Urinary bladder (tissue), 4 donors: Measurements from ENCODE around the gene RABIF. TPM values are rescaled to one million over a fixed set of nuclear protein-coding genes. Genes with fewer than 3 reads are reported as not detected.
"Not testable (repeated sequence)": the region's sequence is repeated elsewhere in the genome, so short reads cannot be mapped to it uniquely, and the experiment has no call there.

Experiments used
- DNase-seq: peaks from one replicate; pipeline ENCODE4 v3.0.0-alpha.2; 2015; ENCODE audit errors: extremely low spot score
- H3K27ac ChIP-seq: one replicate; pipeline ENCODE4 v1.5.1; 2013; ENCODE audit warnings: low read depth, mild to moderate bottlenecking, moderate library complexity
- H3K36me3 ChIP-seq: one replicate; pipeline ENCODE4 v1.6.1; 2013; ENCODE audit warnings: mild to moderate bottlenecking, moderate library complexity; ENCODE audit not compliant: insufficient read depth
- H3K4me1 ChIP-seq: one replicate; pipeline ENCODE4 v1.6.1; 2013; ENCODE audit warnings: mild to moderate bottlenecking, moderate library complexity; ENCODE audit not compliant: insufficient read depth
- H3K4me3 ChIP-seq: one replicate; pipeline ENCODE4 v1.5.1; 2013; ENCODE audit warnings: low read depth, low read length
- WGBS: extraction: QIAGEN DNeasy Blood & Tissue Kit; methylation state at CpG from one replicate; pipeline ENCODE4 v1.1.7; 2013; 5-methylcytosine and 5-hydroxymethylcytosine counted together
- polyA plus RNA-seq: library from polyadenylated mRNA; stranded (reverse); fragments of 200-250 nt; gene quantifications from one replicate; pipeline ENCODE4 v1.2.3, GENCODE V29; 2013
- total RNA-seq: library from RNA; depleted of rRNA; stranded (reverse); fragments of >200 nt; gene quantifications from one replicate; pipeline ENCODE4 v1.2.3, GENCODE V29; 2014
- donor health status: healthy with polysubstance abuse.
- donor health status: healthy.

Gene RABIF
- total and polyA plus RNA-seq, 2 donors, result 5.3 to 6.7 TPM

DNA sequence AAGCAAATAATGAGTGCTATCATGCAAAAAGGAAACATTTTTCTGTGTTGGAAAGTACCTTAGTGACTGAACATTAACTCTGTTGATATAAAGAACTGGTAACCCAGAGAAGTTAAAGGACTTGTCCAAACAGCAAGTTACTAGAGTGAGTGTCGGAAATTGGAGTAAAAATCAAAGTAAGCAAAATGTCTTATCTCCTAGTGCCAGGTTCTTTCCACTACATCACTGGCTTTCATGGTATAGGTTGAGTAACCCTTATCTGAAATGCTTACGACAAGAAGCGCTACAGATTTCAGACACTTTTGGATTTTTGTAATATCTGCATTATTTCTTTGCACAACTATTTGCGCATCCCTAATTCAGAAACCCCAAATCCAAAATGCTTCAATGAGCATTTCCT, 16.4 kb upstream of the RABIF start:
- Histone ChIP-seq H3K36me3 (peaks cover 7% of the 10 kb centered on the region), H3K4me3 (no peak overlapping the region)
- WGBS, result 71% methylated on average over 4 of the region's 4 CpGs

DNA sequence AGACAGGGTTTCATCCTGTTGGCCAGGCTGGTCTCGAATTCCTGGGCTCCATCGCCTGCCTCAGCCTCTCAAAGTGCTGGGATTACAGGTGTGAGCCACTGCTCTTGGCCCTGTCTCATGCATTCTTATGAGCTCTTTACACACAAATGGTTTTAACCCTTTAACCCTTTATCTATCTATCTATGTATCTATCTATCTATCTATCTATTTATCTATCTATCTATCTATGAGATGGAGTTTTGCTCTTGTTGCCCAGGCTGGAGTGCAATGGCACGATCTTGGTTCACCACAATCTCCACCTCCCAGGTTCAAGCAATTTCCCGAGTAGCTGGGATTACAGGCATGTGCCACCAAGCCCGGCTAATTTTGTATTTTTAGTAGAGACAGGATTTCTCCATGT, 14.9 kb upstream of the RABIF start:
- not testable (repeated sequence) for H3K36me3 ChIP-seq, DNase-seq, H3K27ac ChIP-seq, H3K4me1 ChIP-seq, H3K4me3 ChIP-seq
- 90% methylated on average over 5 of the region's 5 CpGs for WGBS

More for the DNA sequence above, 16.4 kb upstream of the RABIF start:
- Histone ChIP-seq H3K4me1 (no peaks in the 10 kb centered on the region), H3K27ac (no peak overlapping the region)
- no peak for DNase-seq

DNA sequence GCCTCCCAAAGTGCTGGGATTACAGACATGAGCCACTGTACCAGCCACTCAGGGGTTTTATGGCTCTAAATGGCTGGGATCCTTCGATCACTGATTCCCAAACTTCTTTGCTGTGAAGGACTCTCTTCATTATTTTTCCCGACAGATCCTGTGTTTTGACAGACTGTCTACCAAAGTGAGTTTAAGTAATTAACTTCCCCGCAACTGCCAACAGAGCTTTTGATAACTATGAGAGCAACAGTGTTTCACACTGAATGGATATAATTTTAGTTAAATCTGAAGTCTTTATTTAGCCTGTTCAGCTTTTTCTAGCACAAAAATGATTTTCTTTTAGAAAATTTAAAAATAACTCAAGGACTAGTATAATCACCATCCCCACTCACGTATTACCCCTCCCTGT, 12.6 kb upstream of the RABIF start:
- no peaks in the 10 kb centered on the region for H3K4me1 ChIP-seq
- WGBS, result 90% methylated on average over 4 of the region's 4 CpGs
- no peak overlapping the region for H3K4me3 ChIP-seq
- H3K27ac ChIP-seq, result no peak overlapping the region
- DNase-seq, result no peak
- H3K36me3 ChIP-seq, result peaks cover 15% of the 10 kb centered on the region

DNA sequence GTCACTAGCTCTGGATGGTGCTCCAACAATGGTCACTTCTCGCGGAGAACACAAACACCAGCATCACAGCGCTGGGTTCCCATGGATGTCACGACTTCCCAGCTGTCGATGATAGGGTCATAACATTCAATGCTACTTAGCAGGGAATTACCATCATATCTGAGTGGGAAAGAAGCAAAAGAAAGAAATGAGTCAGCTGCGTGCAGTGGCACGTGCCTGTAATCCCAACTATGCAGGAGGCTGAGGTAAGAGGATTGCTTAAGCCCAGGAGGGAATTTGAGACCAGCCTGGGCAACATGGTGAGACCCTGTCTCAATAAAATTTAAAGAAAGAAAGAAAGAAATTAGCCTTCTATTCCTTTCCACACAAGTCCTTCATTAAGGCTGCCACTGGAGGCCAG, 3.6 kb upstream of the RABIF start:
- no peak for DNase-seq
- WGBS, result 96% methylated on average over 7 of the region's 7 CpGs
- no peaks in the 10 kb centered on the region for H3K4me1 ChIP-seq
- no peak overlapping the region for H3K4me3 ChIP-seq
- H3K36me3 ChIP-seq, result peaks cover 8% of the 10 kb centered on the region
- H3K27ac ChIP-seq, result no peak overlapping the region

DNA sequence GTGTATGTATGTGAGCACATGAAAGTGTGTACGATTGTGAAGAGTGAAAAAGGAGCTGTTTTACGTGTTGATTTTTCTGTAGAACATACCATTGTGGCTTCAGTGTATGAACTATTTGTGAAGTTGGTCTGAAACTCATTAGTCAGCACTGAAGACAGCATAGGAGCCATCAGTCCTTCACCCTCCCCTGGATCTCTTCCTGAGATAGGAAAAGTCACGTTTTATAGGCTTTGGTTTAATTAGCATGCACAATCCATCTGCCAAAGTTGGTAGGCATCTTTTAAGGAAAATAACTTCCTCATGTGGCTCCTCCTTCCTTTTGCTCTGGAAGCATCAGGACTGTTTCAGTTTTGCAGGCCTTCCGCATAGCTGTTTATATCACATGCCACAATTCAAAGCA, 1.4 kb upstream of the RABIF start:
- Histone ChIP-seq H3K4me3 (no peak overlapping the region), H3K4me1 (no peaks in the 10 kb centered on the region), H3K36me3 (peaks cover 5% of the 10 kb centered on the region), H3K27ac (no peak overlapping the region)
- 79% methylated on average over 4 of the region's 4 CpGs for WGBS
- no peak for DNase-seq

DNA sequence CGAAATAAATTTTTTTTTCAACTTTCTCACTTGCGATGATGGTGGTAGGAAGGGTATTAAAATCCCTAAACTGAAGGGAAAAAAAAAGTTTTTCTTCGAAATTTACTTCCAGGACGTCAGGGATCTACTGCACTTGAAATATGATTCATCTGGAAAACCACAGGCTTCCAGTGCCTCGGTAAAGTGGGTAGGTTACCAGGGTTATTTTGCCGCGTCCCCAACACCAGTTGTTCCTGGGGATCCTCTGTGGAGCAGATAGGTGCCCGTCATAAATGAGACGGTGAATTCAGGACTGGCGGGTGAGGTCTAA, 773 bp downstream of the RABIF start:
- DNase-seq, result no peak
- no peaks in the 10 kb centered on the region for H3K4me1 ChIP-seq
- peak overlapping the region; percentile 80 for H3K4me3 ChIP-seq
- no peaks in the 10 kb centered on the region for H3K36me3 ChIP-seq
- peak overlapping the region; percentile 84 for H3K27ac ChIP-seq
- WGBS, result 2% methylated on average over 10 of the region's 10 CpGs

DNA sequence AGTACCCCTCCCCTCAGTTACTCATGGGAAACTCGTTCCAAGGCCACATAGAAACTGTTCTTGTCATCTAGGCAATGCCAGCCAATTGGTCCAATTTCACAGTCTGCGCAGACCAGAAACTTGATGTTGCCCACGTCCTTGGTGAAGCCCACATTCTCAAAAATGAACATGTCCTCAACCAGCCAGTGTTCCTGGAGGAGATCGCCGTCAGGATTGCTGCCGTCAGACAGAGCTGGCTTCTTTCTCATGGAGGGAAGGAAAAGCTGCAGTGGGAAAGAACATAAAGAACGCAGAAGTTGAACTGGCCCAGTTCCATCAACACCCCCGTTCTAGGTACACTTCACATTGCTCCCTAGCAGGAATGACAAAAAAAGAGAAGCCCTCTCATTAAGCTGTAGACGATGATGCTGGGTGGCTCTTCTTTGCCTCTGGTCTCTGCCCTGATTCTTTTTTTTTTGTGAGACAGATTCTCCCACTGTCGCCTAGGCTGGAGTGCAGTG, 7.9 kb downstream of the RABIF start:
- Histone ChIP-seq H3K4me1 (no peaks in the 10 kb centered on the region), H3K4me3 (no peak overlapping the region), H3K27ac (no peak overlapping the region), H3K36me3 (no peaks in the 10 kb centered on the region)
- 92% methylated on average over 10 of the region's 10 CpGs for WGBS
- DNase-seq, result no peak

DNA sequence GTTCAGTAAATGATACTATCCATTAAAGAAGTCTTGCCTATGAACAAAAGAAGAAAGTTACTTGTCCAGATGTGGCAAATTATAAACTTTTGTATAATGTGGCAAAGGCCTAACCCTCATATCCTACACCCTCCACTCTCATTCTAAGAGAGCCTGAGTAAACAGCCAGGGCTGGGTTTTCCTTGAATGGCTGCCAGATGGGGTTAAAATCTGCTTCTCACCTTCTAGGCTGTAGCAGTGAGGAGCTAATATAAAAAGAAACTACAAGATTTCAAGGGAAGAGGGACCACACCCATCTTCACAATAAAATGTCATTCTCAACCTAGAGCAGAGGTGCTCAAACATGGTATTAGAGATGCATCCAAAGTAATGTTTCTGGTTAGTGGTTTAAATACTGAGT, 8.9 kb downstream of the RABIF start:
- H3K36me3 ChIP-seq, result no peaks in the 10 kb centered on the region
- H3K4me1 ChIP-seq, result no peaks in the 10 kb centered on the region
- no peak overlapping the region for H3K27ac ChIP-seq
- no peak for DNase-seq
- no peak overlapping the region for H3K4me3 ChIP-seq

DNA sequence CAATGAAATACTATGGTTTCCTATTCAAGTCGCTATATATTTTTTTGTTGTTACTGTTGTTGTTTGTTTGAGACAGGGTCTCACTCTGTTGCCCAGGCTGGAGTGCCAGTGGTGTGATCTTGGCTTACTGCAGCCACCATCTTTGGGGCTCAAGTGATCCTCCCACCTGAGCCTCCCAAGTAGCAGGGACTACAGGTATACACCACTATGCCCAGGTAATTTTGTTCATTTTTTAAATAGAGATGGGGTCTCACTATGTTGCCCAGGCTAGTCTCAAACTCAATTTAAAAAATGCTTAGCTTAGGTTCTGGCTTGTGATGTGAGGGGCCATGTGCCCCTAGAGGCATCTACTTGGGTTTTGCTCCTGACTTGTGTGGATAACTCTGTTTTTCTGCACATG, 9.8 kb downstream of the RABIF start:
- 96% methylated on average over 1 of the region's 1 CpG for WGBS
- Histone ChIP-seq H3K27ac (no peak overlapping the region), H3K4me1 (no peaks in the 10 kb centered on the region), H3K36me3 (no peaks in the 10 kb centered on the region), H3K4me3 (no peak overlapping the region)
- no peak for DNase-seq

DNA sequence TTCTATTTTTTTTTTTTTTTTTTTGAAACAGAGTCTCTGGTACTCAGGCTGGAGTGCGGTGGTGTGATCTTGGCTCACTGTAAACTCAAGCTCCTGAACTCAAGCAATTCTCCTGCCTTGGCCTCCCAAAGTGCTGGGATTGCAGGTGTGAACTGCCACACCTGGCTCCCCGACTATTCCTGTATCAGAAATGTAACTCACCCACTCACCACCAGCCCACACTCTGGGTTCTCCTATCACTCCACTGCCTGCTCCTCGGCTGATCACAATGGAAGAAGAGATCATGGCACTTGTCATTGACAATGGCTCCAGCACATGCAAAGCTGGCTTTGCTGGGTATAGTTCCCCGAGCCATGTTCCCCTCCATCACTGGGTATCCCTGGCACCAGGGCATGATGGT, 15.9 kb downstream of the RABIF start:
- no peaks in the 10 kb centered on the region for H3K36me3 ChIP-seq
- 93% methylated on average over 4 of the region's 4 CpGs for WGBS
- H3K4me3 ChIP-seq, result no peak overlapping the region

DNA sequence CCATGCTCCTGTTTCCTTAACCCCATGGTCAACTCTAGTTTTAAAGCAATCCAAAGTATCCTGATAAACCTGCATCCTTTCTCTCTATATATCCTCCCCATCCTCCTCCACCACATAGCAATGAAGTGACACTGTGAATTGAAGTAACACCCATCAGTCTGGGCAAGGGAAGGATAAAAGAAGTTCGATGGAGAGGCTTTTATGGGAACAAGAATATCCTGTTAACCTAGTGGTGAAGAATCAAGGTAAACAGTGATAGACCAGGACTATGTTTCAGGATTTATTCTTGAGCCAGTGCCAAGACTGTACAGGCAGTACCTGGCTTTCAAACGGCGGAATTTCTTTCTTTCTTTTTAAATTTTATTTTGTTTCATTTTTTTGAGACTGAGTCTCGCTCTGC, 17.6 kb downstream of the RABIF start:
- Histone ChIP-seq H3K4me3 (no peak overlapping the region), H3K27ac (no peak overlapping the region), H3K36me3 (no peaks in the 10 kb centered on the region), H3K4me1 (no peaks in the 10 kb centered on the region)
- DNase-seq, result no peak
- 70% methylated on average over 4 of the region's 4 CpGs for WGBS

More for the DNA sequence above, 15.9 kb downstream of the RABIF start:
- no peak overlapping the region for H3K27ac ChIP-seq
- no peaks in the 10 kb centered on the region for H3K4me1 ChIP-seq
- no peak for DNase-seq

DNA sequence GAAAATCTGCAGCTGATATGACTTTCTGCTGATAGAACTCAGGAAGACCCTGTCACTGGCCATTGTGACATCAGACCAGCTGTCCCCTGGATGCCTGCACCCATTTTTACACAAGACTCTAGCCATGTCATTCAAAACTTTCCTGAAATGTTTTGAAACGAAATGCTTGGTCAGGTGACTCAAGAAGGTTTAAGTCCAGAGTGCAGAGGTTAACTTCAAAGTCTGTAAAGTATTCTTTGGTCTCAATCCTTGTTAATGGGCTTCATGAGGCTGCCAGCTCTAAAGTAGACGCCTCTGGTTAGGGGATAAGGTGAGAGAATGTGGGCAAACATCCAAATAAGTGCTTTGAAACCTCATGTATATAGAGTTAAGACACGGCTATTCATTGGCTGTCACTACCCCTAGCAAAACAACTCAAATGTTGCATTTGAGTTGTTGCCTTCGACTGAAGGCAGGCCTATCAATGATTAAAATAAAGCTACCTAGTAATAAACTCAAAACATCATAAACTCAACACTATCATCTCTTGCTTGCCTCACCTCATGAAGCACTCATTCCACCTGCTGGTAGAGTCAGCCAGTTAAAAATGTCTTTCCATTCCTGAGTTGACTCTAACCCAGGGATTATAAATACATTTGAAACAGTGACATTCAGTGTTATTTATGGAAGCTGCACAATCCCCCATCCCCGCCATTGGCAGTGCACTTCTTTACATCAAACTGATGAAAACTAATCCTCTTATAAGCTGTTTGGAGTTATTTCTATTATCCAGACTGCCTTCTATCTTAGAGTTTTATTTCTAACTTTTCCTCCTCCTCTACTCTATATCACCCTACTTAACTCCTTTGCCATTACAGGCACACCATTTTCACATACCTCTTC, 26.0 kb downstream of the RABIF start:
- DNase-seq, result no peak
- Histone ChIP-seq H3K4me1 (no peaks in the 10 kb centered on the region), H3K4me3 (no peak overlapping the region), H3K27ac (no peak overlapping the region), H3K36me3 (no peaks in the 10 kb centered on the region)
- 72% methylated on average over 5 of the region's 5 CpGs for WGBS

DNA sequence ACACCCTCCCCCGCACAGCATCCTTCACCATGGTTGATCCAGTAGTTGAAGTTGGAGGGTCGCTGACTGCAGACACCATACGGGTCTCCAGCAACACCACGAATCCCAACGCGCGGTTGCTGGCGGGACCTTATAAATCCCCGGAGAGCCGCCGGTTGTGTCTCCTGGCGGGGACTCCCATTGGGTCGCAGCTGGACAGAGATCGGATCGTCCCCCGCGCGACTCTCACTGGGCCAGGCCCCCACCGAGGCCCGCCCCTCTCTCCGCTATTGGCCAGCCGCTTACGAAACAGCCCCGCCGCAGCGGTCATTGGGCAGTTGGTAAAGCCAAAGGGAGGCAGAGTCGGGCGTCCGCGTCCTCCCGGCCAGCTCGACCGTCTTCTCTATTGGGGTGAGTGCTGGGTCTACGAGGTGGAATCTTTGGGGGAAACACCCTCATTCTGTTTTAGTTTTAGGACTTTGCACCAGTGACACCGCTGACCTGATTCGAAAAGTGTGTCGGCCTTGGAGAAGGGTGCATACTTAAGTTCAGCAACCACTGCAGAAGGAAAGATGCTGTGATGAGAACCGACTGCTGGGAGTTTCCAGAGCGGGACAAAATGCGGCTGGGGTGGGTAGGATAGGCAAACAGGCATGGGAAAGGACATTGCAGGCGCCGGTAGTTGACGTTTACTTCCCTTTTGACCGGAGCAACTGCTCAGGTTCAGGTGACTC, 27.4 kb downstream of the RABIF start:
- Histone ChIP-seq H3K27ac (no peak overlapping the region), H3K4me3 (peak overlapping the region; percentile 57), H3K36me3 (no peaks in the 10 kb centered on the region), H3K4me1 (no peaks in the 10 kb centered on the region)
- DNase-seq, result peak; percentile 73
- WGBS, result under 1% methylated on average over 44 of the region's 44 CpGs

DNA sequence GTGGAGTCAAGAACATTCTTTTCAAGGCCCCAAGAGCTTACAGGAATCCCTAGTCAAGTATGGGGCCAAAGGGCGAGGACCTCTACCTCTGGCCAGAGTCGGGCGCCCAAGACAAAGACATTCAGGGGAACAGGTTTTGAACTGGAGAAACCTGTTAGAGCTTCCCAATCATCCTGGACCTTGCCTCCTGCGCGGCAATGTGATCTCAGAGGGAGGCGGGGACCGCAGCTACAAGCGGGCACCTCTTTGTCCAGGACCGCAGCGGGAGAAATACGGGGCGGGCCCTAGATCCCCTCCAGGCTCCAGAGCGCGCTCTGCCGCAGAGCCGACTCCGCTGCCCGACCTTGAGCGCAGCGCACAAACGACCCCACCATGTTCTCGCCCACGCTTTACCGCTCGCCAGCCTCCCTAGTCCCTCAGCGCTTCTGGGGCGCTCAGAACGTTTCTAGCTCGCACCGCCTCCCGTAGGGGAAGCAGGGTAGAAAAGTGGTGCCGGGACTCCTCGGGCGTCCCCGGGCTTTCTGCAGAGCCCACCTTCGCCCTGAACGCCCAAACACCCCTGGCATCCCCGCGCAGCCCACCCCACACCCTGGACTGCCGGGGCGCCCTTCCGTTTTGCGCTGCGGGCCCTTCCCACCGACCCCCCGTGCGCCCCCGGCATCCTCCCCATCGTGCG, 28.1 kb downstream of the RABIF start:
- H3K27ac ChIP-seq, result no peak overlapping the region
- H3K36me3 ChIP-seq, result no peaks in the 10 kb centered on the region
- peak; percentile 58 for DNase-seq
- H3K4me3 ChIP-seq, result peak overlapping the region; percentile 57
- WGBS, result 2% methylated on average over 50 of the region's 50 CpGs
- no peaks in the 10 kb centered on the region for H3K4me1 ChIP-seq
